ENCODE measurements around the gene HSD17B1.
"Not testable (repeated sequence)": the region's sequence is repeated elsewhere in the genome, so short reads cannot be mapped to it uniquely, and the experiment has no call there.

The HSD17B1 gene

DNA sequence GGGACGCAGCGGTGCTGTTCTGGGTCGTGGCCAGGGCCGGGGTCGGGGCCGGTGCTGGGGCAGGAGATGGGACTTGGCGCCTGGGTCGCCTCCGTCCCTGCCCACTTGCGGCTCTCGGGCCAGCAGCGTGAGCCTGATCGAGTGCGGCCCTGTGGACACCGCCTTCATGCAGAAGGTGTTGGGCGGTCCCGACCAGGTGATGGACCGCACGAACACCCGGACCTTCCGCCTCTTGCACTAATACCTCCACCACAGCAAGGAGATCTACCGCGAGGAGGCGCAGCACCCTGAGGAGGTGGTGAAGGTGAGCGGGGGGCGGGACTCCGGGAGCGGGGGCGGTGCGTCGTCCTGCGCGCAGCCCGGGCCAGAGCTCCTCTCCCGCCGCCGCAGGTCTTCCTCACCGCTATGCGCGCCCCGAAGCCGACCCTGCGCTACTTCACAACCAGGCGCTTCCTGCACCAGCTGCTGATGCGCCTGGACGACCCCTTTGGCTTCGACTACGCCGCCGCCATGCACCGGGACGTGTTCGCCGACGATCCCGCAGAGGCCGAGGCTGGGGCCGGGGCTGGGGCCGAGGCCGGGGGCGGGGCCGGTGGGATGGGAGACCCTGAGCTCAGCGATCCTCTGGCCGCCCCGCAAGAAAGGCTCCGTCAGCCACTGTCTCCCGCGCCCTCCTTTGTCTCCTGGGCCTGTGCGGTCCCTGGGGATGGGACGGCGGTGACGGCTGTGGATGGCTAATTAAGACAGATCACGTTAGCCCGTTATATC is 4.5 kb upstream of the HSD17B1 start:
- DNase-seq = peak; percentile 53

GRCh38 chr17:42548993-42549755 is 3.5 kb upstream of the HSD17B1 start:
- no peak for DNase-seq

- no peak for DNase-seq
Observed at GRCh38 chr17:42553161-42553818, 567 bp downstream of the HSD17B1 start.

DNA sequence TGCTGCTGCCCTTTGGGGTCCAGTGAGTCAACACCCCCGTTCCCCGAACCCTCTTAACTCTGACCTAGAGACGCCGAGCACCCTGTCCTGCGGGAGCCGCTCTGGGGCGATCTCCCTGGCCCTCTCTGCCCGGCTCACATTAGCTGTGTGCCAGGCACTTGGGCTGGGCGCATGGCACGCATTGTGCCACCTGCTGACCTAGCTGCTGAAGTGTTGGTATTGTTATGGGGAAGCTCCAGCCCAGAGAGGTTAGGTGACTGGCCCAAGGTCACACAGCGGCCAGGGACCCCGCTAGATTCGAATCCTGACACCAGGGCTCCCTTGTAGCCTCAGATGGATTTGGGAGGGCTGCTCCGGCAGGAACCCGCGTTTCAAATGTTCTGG is 1.1 kb downstream of the HSD17B1 start:
- no peak for DNase-seq

GRCh38 chr17:42554250-42555121 is 1.8 kb downstream of the HSD17B1 start:
- DNase-seq = peak; percentile 85

DNA sequence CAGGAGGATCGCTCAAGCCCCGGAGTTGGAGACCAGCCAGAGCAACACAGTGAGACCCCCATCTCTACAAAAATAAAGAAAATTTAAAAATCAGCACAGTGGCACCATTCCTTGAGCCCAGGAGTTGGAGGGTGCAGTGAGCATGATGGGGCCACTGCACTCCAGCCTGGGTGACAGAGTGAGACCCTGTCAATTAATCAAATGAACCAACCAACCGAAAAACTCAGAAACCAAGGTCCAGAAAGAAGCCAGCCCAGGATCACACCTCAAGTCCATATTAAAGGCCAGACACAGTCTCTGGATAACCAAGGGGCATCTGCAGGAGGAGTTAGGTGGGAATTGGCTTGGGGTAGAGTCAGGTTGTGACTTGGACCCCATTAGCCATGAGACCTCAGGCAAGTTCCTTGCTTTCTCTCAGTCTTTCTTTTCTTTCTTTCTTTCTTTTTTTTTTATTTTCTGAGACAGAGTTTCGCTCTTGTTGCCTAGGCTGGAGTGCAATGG is 2.4 kb downstream of the HSD17B1 start:
- peak; percentile 32 for DNase-seq

- DNase-seq = not testable (repeated sequence)
Observed at GRCh38 chr17:42555961-42556617, 3.4 kb downstream of the HSD17B1 start.

- DNase-seq = peak; percentile 73
Observed at GRCh38 chr17:42559075-42559474, 6.4 kb downstream of the HSD17B1 start.

GRCh38 chr17:42560246-42560645 is 7.5 kb downstream of the HSD17B1 start:
- no peak for DNase-seq

DNA sequence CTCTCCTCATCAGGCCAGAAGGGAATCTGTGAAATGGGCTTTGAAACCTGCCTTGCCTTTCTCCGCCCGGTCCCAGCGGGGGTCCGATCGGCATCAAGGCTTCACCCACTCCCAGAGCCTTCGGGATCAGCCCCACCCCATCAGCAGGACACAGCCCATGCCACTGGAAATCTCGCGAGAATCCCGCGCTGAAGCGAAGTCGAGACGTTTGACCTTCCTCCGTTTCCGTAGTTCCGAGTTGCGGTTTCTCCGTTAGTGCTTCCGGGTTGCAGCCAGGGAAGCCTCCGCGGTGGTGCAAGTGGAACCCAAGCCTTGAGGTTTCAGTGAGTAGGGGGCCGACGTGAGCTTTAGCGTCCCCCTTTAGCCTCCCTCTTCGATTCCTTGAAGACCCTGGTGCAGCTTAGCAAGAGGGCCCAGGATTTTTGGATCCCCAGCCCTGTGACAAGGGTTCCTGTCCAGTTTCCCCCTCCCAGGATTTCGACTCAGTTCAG is 9.2 kb downstream of the HSD17B1 start, which contains the start of gene COASY:
Gene COASY, plus strand, starts transcription at position 252 of the 491 bp plus-strand sequence. CDS start 475 bp downstream, outside the sequence.
- DNase-seq = peak; percentile 89

- no peak for DNase-seq
Observed at GRCh38 chr17:42562388-42563142, 9.8 kb downstream of the HSD17B1 start.

DNA sequence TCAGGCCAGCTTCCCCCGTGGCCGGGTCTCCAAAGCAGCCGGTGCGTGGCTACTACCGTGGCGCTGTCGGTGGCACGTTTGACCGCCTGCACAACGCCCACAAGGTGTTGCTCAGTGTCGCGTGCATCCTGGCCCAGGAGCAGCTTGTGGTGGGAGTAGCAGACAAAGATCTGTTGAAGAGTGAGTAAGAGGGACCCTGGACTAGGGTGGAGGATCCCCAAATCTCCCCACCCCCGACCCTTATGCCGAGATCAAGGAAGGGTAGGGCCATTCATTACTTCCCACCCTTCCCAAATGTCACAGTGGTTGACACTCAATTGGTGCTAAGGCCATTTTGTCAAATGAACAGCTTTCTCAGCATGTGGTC is 10.4 kb downstream of the HSD17B1 start:
- no peak for DNase-seq

DNA sequence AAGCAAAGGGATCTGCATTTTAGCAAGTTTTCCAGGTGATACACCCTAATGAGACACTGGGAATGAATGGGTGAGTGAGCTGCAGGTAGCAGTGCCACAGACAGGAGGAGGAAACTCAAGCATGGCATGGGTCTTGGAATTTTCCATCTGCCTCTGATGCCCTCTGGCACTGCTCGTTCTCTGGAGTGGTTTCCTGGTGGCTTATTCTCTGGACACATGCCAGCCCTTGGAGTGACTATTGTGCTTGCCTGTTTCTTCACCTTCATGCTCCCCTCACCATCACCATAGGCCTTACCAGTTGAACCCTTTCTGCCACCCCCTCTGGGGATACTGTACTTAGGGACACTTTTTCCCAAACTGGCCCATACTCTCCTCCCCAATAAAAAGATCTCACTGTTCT is 10.8 kb downstream of the HSD17B1 start:
- DNase-seq = peak; percentile 67

GRCh38 chr17:42563950-42564349 is 11.2 kb downstream of the HSD17B1 start:
- DNase-seq = no peak

DNA sequence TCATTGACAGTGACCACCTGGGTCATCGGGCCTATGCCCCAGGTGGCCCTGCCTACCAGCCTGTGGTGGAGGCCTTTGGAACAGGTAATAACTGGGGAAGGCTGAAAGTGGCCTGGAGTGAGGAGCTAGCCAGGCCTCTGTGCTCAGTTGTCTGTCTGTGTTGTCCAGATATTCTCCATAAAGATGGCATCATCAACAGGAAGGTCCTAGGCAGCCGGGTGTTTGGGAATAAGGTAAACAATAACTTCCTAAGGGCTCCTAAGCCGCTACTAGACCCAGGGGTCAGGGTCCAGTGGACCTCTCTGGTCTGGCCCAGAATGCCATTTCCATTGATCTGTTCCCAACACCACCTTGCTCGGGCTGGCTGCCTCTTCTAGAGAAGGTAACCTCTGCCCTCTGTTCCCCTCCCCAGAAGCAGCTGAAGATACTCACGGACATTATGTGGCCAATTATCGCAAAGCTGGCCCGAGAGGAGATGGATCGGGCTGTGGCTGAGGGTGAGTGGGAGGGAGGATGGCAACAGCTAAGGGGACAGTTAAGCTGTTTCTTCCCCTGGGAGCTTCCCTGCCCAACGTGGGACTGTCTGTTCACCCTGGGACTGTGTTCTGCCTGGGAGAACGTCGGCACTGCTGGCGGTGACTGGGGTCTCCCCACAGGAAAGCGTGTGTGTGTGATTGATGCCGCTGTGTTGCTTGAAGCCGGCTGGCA is 12.2 kb downstream of the HSD17B1 start:
- DNase-seq = no peak

- DNase-seq = no peak
Observed at GRCh38 chr17:42565523-42566214, 12.9 kb downstream of the HSD17B1 start.

DNA sequence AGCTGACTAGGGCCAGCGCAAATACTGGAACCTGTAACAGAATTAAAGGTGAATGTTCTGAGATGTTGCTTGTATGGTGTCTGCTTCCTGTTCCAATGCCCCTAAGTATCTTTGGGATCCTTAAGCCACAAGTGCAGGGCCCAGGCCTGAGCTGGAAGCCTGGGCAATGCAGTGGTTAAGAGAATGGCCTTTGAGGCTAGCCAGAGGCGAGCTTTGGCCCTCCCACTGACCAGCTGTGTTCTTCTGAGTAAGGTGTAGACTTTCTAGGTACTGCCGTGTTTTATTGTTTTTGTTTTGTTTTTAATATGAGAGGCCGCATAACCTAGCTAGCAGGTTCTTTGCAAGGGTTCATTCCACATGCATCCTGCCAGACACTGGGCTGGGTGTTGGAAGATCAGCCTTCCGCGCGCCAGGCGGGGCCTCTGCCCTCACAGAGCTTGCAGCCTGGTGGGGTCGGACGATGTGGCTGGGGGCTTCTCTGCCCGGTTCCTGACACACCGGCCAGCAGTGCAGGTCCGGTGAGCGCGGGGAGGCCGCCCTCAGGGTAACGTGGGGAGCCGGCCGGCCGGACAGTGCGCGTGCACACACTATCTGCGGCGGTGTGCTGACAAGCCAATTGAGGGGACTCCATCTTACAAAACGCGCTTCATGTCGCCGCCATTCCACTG is 13.6 kb downstream of the HSD17B1 start:
- no peak for DNase-seq

GRCh38 chr17:42566883-42567573 is 14.3 kb downstream of the HSD17B1 start, which contains the start of gene MLX:
Gene MLX (plus strand): TSS chr17:42567100. CDS start chr17:42567125, 25 bp downstream.
- peak; percentile 94 for DNase-seq
